SK-N-SH (cell line): ENCODE measurements around the gene SLC49A3.

Experiments
- EP300 ChIP-seq, 2 experiments: IDR thresholded peaks; 2 replicates each; pipeline versions ENCODE4 v1.4.0 to v1.6.1; 2012; ENCODE audit warnings: borderline replicate concordance in 1 of 2, low read depth in 1 of 2, low read length in 1 of 2
- POLR2AphosphoS5 ChIP-seq: IDR thresholded peaks from 2 replicates; pipeline ENCODE4 v1.6.1; 2012; ENCODE audit warnings: low read depth, low read length
- YY1 ChIP-seq: IDR thresholded peaks from 2 replicates; pipeline ENCODE4 v1.4.0; 2012; ENCODE audit warnings: low read depth, mild to moderate bottlenecking
- TF ChIP-seq, protein P1 (sequence below): fragments of 200-600 bp; sonication (generic); IDR thresholded peaks from 2 replicates; pipeline ENCODE4 v1.6.1; 2017; ENCODE audit warnings: antibody characterized with exemption, mild to moderate bottlenecking, moderate library complexity
- TF ChIP-seq, protein P2 (sequence below): IDR thresholded peaks from 2 replicates; pipeline ENCODE4 v1.4.0; 2012; ENCODE audit warnings: low read depth

DNA sequence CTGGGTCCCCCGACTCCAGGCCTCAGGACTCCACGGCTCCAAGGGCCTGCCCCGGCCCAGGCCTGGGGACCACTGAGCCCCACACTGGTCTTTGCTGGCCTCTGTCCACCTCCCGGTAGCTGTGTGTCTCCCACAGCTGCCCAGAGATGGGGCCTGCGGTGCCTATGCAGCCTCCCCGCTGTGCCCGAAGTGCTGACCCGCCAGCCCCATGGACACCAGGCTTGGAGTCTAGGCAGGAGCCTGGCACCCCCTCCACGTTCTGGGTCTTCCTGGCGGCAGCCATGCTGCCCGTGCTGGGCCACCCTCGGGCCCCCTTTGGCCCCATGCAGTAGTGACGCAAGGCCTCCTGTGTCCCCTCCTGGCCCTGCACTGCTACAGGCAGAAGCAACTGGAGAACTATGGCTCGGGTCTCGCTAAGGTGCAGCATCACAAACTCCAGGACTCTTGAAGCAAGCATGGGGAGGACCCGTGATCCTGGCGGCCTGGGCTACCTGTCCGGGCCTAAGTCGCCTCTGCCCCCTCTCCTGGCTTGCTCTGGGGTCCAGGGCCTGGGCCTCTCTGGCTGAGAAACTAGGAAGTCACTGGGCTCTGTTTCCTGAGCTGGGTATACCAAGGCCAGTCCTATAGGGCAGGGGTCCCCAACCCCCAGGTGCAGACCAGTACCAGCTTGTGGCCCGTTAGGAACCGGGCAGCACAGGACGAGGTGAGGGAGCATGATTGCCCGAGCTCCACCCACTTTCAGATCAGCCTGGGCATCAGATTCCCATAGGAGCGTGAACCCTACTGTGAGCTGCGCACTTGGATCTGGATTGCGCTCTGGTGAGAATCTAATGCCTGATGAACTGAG is 13.7 kb downstream of the SLC49A3 start:
- TF ChIP-seq YY1 (no peak), EP300 (IDR thresholded peaks at IDR 0.05; ENCODE audit: borderline replicate concordance in 1 of 2, low read depth in 1 of 2, low read length in 1 of 2) (no peak), POLR2AphosphoS5 (peak; percentile 31; the same call in 1 of the 2 replicates)
- TF ChIP-seq, protein P1, sequence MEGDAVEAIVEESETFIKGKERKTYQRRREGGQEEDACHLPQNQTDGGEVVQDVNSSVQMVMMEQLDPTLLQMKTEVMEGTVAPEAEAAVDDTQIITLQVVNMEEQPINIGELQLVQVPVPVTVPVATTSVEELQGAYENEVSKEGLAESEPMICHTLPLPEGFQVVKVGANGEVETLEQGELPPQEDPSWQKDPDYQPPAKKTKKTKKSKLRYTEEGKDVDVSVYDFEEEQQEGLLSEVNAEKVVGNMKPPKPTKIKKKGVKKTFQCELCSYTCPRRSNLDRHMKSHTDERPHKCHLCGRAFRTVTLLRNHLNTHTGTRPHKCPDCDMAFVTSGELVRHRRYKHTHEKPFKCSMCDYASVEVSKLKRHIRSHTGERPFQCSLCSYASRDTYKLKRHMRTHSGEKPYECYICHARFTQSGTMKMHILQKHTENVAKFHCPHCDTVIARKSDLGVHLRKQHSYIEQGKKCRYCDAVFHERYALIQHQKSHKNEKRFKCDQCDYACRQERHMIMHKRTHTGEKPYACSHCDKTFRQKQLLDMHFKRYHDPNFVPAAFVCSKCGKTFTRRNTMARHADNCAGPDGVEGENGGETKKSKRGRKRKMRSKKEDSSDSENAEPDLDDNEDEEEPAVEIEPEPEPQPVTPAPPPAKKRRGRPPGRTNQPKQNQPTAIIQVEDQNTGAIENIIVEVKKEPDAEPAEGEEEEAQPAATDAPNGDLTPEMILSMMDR: no peak
- TF ChIP-seq, protein P2, sequence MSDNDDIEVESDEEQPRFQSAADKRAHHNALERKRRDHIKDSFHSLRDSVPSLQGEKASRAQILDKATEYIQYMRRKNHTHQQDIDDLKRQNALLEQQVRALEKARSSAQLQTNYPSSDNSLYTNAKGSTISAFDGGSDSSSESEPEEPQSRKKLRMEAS: no peak
